Parathyroid adenoma (tissue), 2 donors: ENCODE measurements around the gene LHFPL6.

ENCODE experiments used
- H2AFZ ChIP-seq: fragments of 300-600 bp; sonication (generic); one replicate; pipeline ENCODE4 v1.7.0; 2017; ENCODE audit warnings: antibody characterized with exemption, mild to moderate bottlenecking
- H3K27ac ChIP-seq: fragments of 300-600 bp; sonication (generic); one replicate; pipeline ENCODE4 v1.7.0; 2017
- H3K27me3 ChIP-seq: fragments of 300-600 bp; sonication (generic); one replicate; pipeline ENCODE4 v1.7.0; 2017; ENCODE audit warnings: low read length; ENCODE audit not compliant: control insufficient read depth, insufficient read depth
- H3K36me3 ChIP-seq: fragments of 300-600 bp; sonication (generic); one replicate; pipeline ENCODE4 v1.7.0; 2017; ENCODE audit warnings: low read length; ENCODE audit not compliant: control insufficient read depth, insufficient read depth
- H3K4me1 ChIP-seq: fragments of 300-600 bp; sonication (generic); one replicate; pipeline ENCODE4 v1.7.0; 2017; ENCODE audit warnings: control low read depth
- H3K4me2 ChIP-seq: fragments of 300-600 bp; sonication (generic); one replicate; pipeline ENCODE4 v1.7.0; 2017; ENCODE audit warnings: low read length
- H3K4me3 ChIP-seq: fragments of 300-600 bp; sonication (generic); one replicate; pipeline ENCODE4 v1.7.0; 2017; ENCODE audit warnings: low read depth, low read length
- H3K79me2 ChIP-seq: fragments of 300-600 bp; sonication (generic); one replicate; pipeline ENCODE4 v1.7.0; 2017; ENCODE audit warnings: control low read depth
- H3K9ac ChIP-seq: fragments of 300-600 bp; sonication (generic); one replicate; pipeline ENCODE4 v1.7.0; 2017; ENCODE audit warnings: mild to moderate bottlenecking
- H3K9me3 ChIP-seq: fragments of 300-600 bp; sonication (generic); one replicate; pipeline ENCODE4 v1.7.0; 2017; ENCODE audit warnings: low read length; ENCODE audit not compliant: control insufficient read depth
- TF ChIP-seq, protein P1 (sequence below): fragments of 300-600 bp; sonication (generic); IDR thresholded peaks from one replicate; pipeline ENCODE4 v1.7.0; 2017; ENCODE audit warnings: antibody characterized with exemption, mild to moderate bottlenecking
- donor health status: primary hyperparathyroidism.

The LHFPL6 gene

DNA sequence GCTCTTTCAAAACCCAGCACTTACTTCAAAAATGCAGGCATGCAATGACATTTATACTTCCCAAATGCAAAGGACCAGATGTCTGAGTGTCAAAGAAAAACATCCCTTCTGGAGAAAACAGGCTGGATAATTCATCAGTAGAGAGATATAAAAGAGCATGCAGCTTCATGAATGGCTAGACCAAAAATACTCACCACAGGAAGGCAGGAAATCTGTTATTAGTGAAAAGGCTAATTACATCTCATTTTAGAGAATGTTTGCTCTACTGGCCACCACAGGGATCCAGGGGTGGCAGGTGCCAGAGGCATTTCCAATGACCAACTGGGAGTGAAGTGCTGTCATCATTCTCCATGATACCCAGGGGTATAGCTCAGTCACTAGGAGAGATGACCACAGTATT is 106.5 kb downstream of the LHFPL6 start:
- H3K9me3 ChIP-seq, result no peaks in the 10 kb centered on the region
- H3K79me2 ChIP-seq, result no peaks in the 10 kb centered on the region
- no peak overlapping the region for H3K9ac ChIP-seq
- no peaks in the 10 kb centered on the region for H3K36me3 ChIP-seq
- no peak overlapping the region for H3K4me2 ChIP-seq
- no peak overlapping the region for H3K27ac ChIP-seq
- no peak overlapping the region for H2AFZ ChIP-seq
- TF ChIP-seq, protein P1, sequence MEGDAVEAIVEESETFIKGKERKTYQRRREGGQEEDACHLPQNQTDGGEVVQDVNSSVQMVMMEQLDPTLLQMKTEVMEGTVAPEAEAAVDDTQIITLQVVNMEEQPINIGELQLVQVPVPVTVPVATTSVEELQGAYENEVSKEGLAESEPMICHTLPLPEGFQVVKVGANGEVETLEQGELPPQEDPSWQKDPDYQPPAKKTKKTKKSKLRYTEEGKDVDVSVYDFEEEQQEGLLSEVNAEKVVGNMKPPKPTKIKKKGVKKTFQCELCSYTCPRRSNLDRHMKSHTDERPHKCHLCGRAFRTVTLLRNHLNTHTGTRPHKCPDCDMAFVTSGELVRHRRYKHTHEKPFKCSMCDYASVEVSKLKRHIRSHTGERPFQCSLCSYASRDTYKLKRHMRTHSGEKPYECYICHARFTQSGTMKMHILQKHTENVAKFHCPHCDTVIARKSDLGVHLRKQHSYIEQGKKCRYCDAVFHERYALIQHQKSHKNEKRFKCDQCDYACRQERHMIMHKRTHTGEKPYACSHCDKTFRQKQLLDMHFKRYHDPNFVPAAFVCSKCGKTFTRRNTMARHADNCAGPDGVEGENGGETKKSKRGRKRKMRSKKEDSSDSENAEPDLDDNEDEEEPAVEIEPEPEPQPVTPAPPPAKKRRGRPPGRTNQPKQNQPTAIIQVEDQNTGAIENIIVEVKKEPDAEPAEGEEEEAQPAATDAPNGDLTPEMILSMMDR, result no peak
- H3K4me3 ChIP-seq, result no peak overlapping the region
- H3K27me3 ChIP-seq, result no peaks in the 10 kb centered on the region
- no peaks in the 10 kb centered on the region for H3K4me1 ChIP-seq

DNA sequence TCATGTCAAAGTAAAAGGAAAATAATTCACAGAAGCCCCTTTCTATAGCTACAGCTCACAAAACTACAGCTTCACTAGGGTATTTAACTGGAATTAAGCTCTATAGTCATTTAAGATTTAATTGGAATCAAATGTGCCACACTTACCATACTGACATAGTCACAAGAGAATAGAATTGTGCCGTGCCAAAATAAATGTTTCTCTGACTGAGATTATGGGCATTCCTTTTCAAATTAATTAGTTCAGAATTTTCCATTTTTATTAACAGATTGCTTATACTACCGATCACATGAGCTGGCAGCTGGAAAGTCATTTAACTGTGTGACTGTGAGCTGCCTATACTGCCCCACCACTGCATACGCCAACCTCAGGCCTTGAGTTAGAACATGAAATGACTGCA is 108.4 kb downstream of the LHFPL6 start:
- Histone ChIP-seq H3K4me2 (no peak overlapping the region), H3K79me2 (no peaks in the 10 kb centered on the region), H2AFZ (no peak overlapping the region), H3K27ac (no peak overlapping the region), H3K4me3 (no peak overlapping the region), H3K27me3 (no peaks in the 10 kb centered on the region), H3K4me1 (no peaks in the 10 kb centered on the region), H3K9ac (no peak overlapping the region), H3K9me3 (no peaks in the 10 kb centered on the region), H3K36me3 (no peaks in the 10 kb centered on the region)
- TF ChIP-seq, protein P1, result no peak

DNA sequence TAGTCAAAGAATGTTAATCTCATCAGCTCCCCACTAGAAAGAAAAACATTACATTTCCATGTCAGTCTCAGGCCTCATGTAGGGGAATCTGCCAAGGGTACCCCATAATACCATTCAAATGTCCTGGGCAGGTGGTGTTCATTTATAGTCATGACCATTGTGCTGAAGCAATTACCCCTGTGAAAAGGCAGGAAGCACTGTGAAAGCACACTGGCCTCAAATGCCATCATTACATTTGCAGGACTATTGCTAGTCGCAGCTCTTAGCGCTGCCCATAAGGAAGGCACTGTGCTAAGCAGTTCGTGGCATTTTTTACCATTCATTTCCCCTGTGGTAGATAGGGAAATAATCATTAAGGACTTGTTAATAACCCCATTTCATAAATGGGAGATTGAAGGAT is 109.0 kb downstream of the LHFPL6 start:
- H3K4me2 ChIP-seq, result no peak overlapping the region
- no peak overlapping the region for H3K27ac ChIP-seq
- no peaks in the 10 kb centered on the region for H3K27me3 ChIP-seq
- H3K36me3 ChIP-seq, result no peaks in the 10 kb centered on the region
- TF ChIP-seq, protein P1, result no peak
- H3K79me2 ChIP-seq, result no peaks in the 10 kb centered on the region
- no peak overlapping the region for H3K9ac ChIP-seq
- H2AFZ ChIP-seq, result no peak overlapping the region
- no peaks in the 10 kb centered on the region for H3K9me3 ChIP-seq
- H3K4me3 ChIP-seq, result no peak overlapping the region
- H3K4me1 ChIP-seq, result no peaks in the 10 kb centered on the region

DNA sequence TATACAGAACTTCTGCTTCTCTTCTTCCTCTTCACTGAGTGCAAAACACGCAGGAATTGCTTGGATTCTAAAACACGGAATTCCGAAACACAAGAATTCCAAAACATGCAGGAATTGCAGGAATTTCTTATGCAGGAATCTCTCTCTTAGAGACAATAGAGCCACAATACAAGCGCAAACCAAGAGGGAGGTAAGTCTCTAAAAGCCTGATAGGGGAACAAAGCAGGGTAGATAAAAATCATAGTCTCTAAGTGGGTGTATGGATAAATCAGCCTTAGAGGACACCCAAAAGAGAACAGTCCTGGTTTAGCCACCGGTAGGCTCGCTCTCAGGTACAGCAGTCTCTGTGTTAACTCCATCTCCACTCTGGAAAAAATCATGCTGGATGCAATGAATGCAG is 112.9 kb downstream of the LHFPL6 start:
- TF ChIP-seq, protein P1, result no peak
- Histone ChIP-seq H3K9me3 (no peaks in the 10 kb centered on the region), H3K36me3 (no peaks in the 10 kb centered on the region), H3K4me3 (no peak overlapping the region), H3K27ac (no peak overlapping the region), H3K4me1 (no peaks in the 10 kb centered on the region), H2AFZ (no peak overlapping the region), H3K27me3 (no peaks in the 10 kb centered on the region), H3K79me2 (no peaks in the 10 kb centered on the region), H3K9ac (no peak overlapping the region), H3K4me2 (no peak overlapping the region)

DNA sequence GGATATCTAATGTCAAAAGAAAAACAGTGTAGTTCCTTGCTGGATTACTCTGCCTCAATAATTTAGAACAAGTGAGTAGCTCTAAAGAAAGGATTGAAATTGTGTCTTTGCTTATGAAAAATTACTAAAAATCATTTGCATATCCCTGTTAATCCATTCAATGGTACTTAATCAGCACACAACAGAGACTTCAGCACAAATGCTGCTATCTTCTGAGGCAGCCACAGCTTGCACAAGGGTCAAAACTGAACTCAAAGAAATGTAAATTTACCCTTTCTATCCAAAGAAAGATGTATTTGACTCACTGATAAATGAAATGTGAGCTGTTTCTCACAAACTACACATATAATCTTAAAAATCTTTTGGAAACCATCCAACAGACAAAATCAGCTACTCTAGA is 116.2 kb downstream of the LHFPL6 start:
- no peaks in the 10 kb centered on the region for H3K9me3 ChIP-seq

More for the DNA sequence above, 116.2 kb downstream of the LHFPL6 start:
- Histone ChIP-seq H3K79me2 (no peaks in the 10 kb centered on the region), H3K4me3 (no peak overlapping the region), H3K27ac (no peak overlapping the region), H3K9ac (no peak overlapping the region), H3K27me3 (no peaks in the 10 kb centered on the region), H3K4me2 (no peak overlapping the region), H3K36me3 (no peaks in the 10 kb centered on the region), H2AFZ (no peak overlapping the region), H3K4me1 (no peaks in the 10 kb centered on the region)
- TF ChIP-seq, protein P1, result no peak
